GM18526 (cell line): ENCODE results near the gene CPA2.

ENCODE experiments used
- POLR2A ChIP-seq: IDR thresholded peaks from 3 replicates; pipeline ENCODE4 v1.6.1; 2011; ENCODE audit not compliant: insufficient read length; ENCODE audit errors: extremely low read depth

The CPA2 gene

GRCh38 chr7:130276796-130277762 lies 10.4 kb downstream of the CPA2 start:
- TF ChIP-seq POLR2A: no peak

- no peak for TF ChIP-seq POLR2A
Observed at GRCh38 chr7:130277763-130278643, 11.3 kb downstream of the CPA2 start.

GRCh38 chr7:130278860-130279259 lies 12.2 kb downstream of the CPA2 start:
- TF ChIP-seq POLR2A: no peak

GRCh38 chr7:130279286-130279685 lies 12.6 kb downstream of the CPA2 start:
- TF ChIP-seq POLR2A: no peak

- no peak for TF ChIP-seq POLR2A
Observed at GRCh38 chr7:130279906-130280305, 13.2 kb downstream of the CPA2 start.

GRCh38 chr7:130281260-130281659 lies 14.6 kb downstream of the CPA2 start:
- no peak for TF ChIP-seq POLR2A

- TF ChIP-seq POLR2A: no peak
Observed at GRCh38 chr7:130286881-130287280, 20.2 kb downstream of the CPA2 start.

- no peak for TF ChIP-seq POLR2A
Observed at GRCh38 chr7:130288168-130288567, 21.5 kb downstream of the CPA2 start.

- TF ChIP-seq POLR2A: no peak
Observed at GRCh38 chr7:130288829-130289228, 22.2 kb downstream of the CPA2 start.

- no peak for TF ChIP-seq POLR2A
Observed at GRCh38 chr7:130289478-130289877, 22.8 kb downstream of the CPA2 start.

GRCh38 chr7:130290745-130291144 lies 24.1 kb downstream of the CPA2 start:
- no peak for TF ChIP-seq POLR2A

GRCh38 chr7:130292682-130293257 lies 26.1 kb downstream of the CPA2 start, which contains the start of gene CPA4:
CPA4 (plus strand) TSS chr7:130293161; CDS start chr7:130293181, 20 bp downstream.
- no peak for TF ChIP-seq POLR2A

GRCh38 chr7:130293521-130293920 lies 26.9 kb downstream of the CPA2 start:
- TF ChIP-seq POLR2A: no peak

- TF ChIP-seq POLR2A: no peak
Observed at GRCh38 chr7:130294314-130294713, 27.7 kb downstream of the CPA2 start.

- TF ChIP-seq POLR2A: no peak
Observed at GRCh38 chr7:130296221-130296951, 29.7 kb downstream of the CPA2 start.
